Hematopoietic multipotent progenitor cell treated with erythropoietin and hydrocortisone succinate and interleukin-3 and kit ligand, for 6 days (in vitro differentiated cells): Measurements from ENCODE around the gene PGM5.
"Not testable (repeated sequence)": the region's sequence is repeated elsewhere in the genome, so short reads cannot be mapped to it uniquely, and the experiment has no call there.

Experiments used
- DNase-seq: peaks from one replicate; pipeline ENCODE4 v3.0.0-alpha.2; 2015

Gene PGM5

DNA sequence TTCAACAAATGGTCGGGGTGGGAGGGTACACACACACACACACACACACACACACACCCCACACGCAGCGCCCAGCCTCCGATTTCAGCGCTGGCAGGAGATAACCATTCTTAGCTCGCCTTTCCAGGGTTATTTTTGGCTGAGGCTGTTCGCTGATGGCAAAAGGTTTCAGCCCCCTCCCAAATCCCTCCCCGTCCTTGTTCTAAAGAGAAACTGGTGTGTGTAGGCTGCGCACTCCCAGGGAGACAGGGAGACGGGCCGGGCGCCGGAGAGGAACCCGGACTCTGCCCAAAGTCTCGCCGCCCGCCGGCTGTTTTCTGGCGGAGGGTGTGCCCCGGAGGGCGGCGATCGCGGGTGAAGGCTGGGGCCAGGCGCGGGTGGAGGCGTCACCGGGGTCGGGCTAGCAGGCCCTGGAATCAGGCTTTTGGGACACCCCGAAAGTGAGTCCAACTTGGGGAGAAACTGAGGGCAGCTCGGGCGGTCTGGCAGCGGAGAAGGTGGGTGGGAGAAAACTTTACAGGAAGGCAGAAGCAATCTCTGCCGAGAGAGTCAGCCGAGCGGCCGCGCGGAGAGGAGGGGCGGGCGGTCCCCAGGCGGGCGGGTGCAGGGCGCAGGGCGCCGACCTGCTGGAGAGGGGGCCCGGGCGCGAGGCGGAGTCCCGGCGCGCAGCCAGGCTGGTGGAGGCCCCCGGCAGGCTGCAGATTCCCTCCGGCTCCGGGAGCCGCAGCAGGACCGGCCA, at the start of gene PGM5:
Gene PGM5, plus strand, starts transcription at position 232 of the 739 bp plus-strand sequence. CDS start 517 bp downstream, outside the sequence.
- not testable (repeated sequence) for DNase-seq

DNA sequence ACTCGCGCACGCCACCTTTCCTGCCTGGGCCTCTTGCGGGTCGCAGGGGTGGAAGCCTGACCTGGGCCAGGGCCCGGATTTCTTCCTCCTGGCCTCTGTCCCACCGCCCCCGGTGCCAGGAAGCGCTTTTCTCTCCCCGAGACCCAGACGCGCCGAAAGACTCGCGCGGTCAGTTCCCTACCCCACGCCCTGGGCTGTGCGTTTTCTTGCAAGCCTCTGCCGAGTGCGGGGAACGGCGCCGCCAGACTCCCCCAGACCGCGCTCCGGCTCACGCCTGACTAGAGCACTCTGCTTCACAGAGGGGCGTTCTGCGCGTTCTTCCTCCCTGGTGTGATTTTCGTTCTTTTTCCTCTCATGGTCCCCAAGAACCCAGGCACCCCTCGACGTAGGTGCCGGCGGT, 49.3 kb upstream of the PGM5 start:
- DNase-seq = not testable (repeated sequence)

DNA sequence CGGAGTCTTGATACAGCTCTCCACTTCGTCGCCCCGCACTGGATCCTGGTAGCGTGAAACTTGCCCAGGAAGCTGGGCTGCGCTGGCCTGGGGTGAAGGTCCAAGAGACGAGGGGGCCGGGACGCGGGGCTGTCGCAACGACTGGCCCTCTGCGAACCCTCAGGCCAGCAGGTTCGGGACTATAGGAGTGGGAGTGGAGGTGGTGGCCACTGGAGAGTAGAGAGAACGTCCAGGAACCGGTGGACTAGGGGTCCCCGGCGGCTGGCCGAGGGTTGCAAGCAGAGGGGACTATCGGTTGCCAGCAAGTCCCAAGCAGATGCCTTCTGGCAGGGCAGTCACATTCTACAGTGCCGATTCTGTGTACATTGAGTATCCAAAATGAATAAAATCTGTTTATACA, 48.8 kb upstream of the PGM5 start:
- not testable (repeated sequence) for DNase-seq

DNA sequence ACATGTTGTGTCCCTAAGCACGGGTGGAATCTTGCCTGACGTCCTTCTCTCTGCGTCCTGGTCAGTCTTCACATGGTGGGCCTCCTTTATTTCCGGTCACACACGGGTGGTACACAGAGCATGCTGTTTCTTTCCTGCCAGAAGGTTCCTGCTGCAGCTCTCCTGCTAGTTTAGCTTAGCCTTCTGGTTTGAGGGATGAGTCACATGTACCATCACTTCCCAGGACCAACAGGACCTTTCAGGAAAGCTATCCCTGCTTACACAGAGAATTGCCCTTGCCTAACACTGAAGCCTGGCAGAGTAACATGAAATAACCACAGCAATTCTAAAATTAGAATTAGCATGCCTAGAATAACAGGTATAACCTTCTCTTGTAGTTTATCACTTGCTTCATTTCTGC, 45.2 kb upstream of the PGM5 start:
- DNase-seq = not testable (repeated sequence)

DNA sequence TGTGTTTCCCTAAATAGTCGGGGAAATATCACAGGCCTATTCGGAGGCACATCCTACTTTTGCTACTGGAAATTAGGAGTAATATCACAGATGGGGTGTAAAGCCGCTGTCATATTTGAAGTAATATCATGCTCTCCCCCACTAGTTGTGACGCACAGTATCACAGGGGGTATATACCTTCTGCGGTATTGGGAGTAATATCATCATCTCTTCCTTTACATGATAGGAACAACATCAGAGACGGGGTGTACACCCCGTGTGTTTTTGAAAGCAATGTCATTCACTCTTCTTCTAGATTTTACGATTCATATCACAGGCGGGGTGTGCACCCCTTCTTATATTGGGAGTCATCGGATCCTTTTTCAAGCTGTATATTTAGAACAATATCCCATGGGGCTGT, 38.2 kb upstream of the PGM5 start:
- not testable (repeated sequence) for DNase-seq

DNA sequence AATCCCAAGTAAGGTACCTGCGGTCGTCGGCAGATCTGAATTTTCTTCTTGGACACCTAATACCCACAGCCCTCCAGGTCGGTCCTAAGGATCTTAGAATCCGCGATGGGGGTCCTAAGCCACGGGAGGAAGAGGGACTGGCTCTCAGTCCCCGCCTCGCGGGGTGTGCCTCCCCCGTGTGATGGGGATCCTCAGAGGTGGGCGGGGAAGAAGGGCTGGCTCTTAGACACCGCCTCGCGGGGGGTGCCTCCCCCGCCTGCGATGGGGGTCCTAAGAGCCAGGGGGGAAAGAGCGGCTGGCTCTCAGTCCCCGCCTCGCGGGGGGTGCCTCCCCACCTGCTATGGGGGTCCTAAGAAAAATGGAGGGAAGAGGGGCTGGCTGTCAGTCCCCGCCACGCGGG, 32.7 kb upstream of the PGM5 start:
- not testable (repeated sequence) for DNase-seq

DNA sequence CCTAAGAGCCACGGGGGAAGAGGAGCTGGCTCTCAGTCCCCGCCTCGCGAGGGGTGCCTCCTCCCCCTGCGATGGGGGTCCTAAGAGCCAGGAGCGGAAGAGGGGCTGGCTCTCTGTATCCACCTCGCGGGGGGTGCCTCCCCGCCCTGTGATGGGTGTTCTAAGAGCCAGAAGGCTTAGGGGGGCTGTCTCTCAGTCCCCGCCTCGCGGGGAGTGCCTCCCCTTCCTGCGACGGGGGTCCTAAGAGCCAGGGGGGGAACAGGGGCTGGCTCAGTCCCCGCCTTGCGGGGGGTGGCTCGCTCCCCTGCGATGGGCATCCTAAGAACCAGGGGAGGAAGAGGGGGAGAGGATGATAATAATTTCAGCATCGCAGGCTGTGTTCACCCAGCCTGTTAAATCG, 31.9 kb upstream of the PGM5 start:
- not testable (repeated sequence) for DNase-seq

DNA sequence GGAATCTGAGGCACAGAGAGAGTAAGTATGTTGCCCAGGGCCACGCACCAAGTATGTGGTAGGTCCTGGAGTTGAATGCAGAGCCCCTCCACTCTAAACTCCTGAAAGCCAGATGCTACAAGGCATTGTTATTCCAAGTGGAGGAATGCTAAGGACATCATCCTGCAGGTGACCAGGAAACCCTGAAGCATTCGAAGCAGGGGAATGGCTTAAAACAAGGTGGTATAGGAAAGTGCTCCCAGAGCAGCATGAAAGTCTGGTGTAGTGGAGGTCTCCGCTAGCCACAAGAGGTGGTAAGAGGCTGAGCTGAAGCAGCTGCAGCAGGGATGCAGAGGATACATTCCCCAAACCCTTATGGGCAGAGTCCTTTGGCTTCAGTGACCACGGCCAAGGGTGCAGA, 27.3 kb upstream of the PGM5 start:
- DNase-seq = not testable (repeated sequence)

DNA sequence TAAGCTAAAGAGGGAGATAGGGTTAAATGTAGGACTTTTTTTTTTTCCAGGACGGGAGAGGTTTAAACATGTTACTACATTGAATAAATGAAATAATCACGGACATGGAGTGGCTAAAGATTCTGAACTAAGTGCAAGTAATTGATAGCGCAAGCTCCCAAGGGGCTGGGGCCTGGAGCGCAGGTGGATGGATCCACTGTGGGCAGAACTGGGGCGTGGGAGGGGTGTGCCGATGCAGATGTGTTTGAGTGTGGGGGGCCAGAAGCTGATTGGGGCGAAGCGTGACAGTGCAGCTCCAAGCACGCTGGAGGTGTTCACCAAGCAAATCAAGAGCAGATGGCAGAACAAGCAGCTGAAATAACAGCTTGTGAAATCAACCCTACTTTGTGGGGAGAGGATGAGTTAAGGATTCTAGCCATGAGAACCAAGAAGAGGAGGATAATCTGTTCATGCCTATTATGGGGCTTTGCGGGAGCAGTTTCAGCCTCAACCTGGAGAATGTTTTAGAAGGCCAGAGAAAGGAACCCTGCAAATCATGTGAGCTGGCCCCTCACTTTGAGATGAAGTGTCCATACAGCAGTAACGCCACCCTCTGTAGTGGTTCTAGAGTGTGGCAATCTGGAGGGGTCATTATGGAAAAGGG, 25.8 kb upstream of the PGM5 start:
- not testable (repeated sequence) for DNase-seq

DNA sequence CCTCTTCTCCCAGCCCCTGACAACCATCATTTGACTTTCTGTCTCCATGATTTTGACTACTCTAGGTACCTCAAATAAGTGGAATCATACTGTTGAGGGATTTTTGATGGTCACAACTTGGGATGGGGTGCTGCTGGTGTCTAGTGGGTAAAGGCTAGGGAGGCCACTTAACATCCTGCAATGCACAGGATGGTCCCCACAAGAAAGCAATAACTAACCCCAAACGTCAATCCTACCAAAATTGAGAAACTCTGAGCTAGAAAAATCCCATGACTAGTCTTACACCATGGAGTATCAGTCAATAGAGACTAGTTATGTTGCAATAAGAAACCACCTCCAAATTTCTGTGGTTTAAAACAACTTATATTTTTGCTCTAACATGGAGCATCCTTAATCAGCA, 24.3 kb upstream of the PGM5 start:
- DNase-seq = not testable (repeated sequence)

DNA sequence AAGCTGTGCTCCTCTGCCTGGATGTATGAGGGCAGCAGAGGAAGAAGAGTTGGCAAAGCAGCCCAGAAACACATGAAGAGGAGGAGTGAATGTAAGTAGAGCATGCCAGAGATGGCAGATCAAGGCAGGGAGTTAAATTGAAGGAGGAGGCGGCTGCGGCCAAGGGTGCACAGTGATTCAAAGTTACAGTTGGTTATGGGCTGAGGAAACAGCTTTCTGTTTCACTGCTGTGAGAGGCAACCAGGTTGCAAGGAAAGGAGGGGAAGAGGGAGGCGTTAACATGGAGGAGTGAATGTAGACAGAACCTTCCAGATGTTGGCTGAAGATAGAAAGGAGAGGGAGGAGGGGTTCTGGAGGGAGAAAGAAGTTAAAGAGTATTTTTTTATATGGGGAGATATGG, 20.5 kb upstream of the PGM5 start:
- not testable (repeated sequence) for DNase-seq

DNA sequence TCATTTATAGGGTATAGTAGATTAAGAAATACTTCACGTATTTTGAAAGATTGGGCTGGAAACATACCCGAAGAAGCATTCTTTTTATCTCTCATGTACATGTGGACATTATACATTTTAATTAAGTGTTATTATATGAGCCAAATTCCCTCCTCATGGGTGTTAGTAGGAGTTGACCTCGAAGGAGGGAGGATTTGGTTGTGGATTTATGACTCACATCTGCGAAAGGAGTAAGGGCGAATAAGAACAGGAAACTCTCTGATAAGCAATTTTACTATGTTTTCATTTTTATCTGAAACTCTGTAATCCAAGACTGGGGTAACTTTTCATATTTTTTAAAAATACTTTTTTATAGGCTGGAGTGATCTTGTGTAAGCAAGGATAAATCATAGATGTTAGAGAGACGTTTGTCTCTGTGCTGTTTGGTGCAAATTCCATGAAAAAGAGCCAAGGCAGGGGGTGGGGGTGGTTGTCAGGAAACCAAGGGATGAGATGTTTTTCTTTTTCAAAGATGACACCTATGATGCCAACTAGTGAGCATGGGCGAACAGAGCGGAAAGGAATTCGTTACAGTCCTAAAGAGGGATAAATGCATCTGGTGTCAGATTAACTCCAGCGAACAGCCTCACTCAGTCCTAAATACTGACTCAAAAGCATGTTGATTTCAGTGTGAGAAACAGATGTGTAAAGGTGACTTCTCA, 19.6 kb upstream of the PGM5 start:
- DNase-seq = not testable (repeated sequence)

DNA sequence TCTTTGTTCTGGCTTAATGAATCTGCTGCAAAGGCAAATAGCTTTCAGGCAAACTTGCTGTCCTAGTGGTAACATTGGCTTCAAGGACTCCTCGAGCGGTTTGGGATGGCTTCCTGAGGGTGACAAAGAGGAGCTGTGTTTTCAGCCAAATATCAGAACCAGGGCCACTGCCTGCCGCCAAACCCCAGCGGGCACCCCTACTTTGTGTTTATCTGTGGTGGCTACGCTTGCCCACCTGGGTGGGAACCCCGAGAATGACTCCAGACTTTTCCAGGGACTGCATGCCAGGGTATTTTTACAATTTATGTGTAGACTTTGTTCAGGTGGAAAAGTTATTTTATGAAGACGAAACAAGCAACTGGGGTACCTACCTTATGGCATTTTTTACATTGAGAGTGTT, 18.4 kb upstream of the PGM5 start:
- not testable (repeated sequence) for DNase-seq

DNA sequence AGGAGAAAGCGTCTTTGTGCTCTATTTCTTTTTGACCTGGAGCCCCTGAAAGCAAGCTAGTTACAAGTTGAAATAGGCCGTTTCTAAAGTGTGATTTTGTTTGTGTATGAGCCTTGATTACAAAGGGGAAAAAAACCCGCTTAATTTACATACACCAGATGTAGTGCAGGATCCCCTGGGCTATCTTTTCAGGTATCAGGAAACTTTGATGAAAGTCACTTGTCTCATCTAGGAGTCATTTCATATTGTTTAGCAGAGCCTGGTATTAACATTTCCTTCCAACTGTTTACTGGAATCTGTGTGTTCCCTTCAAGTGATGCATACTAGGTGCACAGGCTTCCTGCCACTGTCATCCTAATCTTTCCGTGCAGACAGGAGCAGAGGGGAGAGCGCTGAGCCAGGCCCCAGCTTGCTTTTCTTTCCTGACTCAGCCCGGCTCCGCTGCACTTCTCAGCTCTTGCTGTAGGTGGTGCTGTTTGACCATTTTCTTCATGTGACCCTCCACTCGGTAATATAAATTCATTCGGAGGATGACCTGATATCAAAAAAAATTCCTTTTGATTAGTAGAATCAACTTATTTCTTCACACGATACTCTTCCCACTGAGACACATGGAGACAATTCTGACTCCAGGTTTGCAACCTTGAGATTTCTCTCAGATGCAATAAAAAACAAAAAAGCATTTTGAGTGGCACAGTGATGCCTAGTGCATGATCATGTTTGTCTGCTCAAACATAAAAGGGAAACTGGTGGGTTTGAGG, 14.0 kb upstream of the PGM5 start:
- not testable (repeated sequence) for DNase-seq

DNA sequence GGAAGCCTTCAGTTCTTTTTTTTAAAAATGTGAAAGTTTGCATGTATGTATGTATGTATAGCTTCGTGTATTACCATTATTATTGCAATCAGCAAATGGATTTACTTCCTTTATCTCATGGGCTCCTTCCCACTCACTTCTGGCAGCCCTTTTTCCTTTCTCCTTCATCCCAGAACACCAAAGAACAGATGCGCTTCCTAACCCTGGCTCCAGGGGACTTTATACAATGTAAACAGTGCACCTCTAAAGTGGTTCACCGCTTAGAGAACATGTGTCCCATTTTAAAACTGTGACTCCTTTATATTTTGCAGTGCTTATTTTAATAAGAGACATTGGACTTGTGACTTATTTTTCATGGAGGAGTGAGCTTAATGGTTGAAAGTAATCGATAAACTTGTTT, 13.2 kb upstream of the PGM5 start:
- DNase-seq = not testable (repeated sequence)

DNA sequence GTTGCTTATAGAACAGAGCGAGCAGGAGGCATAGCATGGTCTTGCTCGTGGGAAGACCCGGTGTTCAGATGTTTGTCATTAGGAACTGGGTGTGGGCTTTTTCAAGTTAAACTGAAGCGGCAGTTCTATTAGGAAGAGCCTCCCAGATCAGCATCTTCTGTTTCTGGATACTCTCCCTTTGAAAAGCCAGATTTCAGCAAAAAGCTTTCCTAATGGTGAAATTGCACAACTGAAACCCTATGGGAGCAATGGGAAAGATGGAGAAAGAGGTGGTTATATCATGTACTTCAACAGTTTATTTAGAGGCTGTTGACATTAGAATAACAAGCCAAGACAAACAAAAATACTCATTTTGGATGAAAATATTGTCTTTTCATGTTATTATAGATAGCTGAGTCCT, 12.4 kb upstream of the PGM5 start:
- DNase-seq = not testable (repeated sequence)

DNA sequence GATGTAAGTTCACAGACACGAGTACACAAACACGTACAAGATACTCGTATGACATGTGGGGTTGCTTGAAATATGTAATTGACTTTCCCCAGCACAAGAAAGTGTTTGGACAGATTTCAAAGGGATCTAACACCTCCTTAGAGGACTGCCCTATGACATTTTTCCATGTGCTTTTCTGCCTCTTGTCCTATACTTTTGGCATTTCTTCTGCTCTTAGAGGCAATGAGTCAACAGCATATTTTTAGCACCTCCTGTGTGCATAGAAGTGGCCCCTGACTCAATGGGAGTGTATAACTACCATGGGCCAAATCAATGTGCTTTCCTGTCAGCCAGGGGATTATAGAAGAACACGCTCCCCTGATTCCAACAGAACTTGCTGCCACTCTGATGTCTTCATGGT, 4.7 kb upstream of the PGM5 start:
- not testable (repeated sequence) for DNase-seq

DNA sequence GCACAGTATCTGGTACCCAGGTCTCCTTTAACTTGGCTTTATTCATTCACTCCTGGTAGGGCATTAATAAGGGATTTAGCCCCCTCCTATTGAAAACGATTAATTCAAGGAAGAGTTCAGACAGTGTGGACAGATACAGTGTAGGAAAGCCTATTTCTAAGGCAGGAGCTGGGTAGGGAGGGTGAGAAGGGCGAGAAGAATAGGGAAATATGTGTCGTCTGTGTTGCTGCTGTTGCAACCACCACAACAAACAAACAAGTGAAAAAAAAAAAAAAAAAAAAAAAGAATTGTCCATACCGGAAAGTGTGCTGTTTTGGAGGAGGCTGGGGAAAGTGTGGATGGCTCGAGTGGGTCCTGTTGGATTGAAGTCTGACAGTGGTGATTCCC, 425 bp upstream of the PGM5 start:
- not testable (repeated sequence) for DNase-seq

DNA sequence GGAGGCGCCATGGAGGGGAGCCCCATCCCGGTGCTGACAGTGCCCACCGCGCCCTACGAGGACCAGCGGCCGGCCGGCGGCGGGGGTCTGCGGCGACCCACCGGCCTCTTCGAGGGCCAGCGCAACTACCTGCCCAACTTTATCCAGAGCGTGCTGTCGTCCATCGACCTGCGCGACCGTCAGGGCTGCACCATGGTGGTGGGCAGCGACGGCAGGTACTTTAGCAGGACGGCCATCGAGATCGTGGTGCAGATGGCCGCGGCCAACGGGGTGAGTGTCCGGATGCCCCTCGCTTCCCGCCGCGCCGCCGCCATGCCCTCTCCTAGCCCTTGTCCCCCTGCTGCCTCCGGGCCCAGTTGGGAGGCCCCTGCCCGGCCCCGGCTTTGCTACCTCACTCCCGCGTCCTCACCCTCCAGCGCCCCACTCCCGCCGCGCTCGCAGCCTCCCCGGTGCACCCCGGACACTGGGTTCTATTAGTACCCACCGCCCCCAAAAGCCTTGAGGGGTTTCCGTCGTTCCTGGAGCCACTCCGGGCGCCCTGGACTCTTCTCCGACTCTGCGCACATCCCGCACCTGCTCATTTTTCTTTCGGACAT, 806 bp downstream of the PGM5 start:
- DNase-seq = not testable (repeated sequence)

DNA sequence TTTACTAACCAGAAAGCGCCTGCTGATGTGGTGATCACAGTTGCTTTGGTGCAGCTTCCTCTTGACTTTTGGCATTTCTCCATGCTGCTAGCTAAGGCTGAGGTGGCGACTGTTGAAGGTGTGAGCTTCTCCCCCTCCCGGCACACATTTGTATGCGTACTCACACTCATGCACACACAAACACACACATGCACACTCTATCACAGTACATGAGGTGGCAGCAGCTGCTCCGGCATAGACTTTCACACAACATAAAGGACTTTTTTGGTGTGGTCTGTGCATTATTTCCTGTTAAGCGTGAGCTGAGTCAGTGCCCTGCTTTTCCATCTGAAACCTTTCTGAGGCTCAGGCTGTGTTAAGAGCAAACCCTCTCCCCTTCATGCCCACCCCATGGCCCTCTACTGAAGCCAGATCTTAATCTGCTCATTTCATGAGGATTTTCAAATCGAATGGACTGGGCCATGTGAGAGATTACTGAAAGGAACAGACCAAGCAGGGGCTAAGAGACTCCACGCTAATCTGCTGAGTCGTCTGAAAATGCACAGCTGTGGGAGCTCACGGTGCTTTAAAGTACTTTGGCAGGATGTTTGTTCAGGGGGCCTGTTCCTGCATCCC, 10.6 kb downstream of the PGM5 start:
- not testable (repeated sequence) for DNase-seq

DNA sequence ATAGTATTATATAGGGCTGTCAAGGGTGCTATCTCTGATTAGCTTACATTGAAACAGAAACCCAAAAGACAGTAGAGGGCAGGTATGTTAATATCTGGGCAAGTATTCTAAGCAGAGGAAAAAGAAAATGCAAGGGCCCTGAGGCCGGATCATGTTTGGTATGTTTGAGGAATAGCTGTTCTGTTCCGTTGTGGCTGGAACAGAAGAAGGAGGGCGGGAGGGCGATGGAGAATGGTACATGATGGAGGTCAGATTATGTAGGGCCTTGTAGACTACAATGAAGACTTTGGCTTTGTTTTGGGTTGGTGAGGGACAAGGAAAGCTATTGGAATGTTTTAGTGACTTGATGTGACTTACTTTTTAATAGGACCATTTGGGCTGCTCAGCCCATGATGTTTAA, 19.4 kb downstream of the PGM5 start:
- DNase-seq = not testable (repeated sequence)

DNA sequence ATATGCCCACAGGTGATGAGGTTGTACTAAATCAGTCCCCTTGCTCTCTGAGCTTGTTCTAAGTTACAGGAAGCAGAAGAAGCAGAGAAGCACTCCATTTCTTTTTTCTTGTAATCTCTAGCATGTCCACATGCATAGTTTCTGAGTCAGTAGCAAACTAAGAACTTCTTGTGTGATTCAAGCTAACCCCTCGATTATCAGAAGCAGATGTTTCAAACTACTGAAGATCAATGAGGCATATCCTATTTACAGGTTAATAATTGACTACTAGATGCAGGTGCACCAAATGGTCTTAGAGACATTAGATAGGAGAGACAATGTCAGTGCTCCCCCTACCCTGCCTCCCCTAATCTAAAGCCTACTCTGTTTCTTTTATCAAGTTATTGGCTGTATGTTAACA, 21.3 kb downstream of the PGM5 start:
- not testable (repeated sequence) for DNase-seq
